Cardiac fibroblast (primary cell): ENCODE results near the gene PKLR.
"Not testable (repeated sequence)": the region's sequence is repeated elsewhere in the genome, so short reads cannot be mapped to it uniquely, and the experiment has no call there.

Source experiments
- DNase-seq, 2 donors: peaks; one replicate each; pipeline versions ENCODE4 v3.0.0 to v3.0.0-alpha.2; 2010; ENCODE audit warnings: low read depth in 2 of 2
- H3K4me3 ChIP-seq, 2 donors: replicated peaks in 1 of 2; 1 replicate in 1 of 2; 2 replicates in 1 of 2; pipeline ENCODE4 v1.5.1; 2011; ENCODE audit warnings: low read depth in 2 of 2, low read length in 2 of 2, mild to moderate bottlenecking in 2 of 2, moderate library complexity in 1 of 2
- CTCF ChIP-seq: IDR thresholded peaks from one replicate; pipeline ENCODE4 v1.5.1; 2011; ENCODE audit warnings: low read depth, mild to moderate bottlenecking, low read length, inconsistent platforms

The PKLR gene

GRCh38 chr1:155253208-155253607 is 48.0 kb downstream of the PKLR start:
- peak overlapping the region in 1 of 2 donors; percentile 81 for H3K4me3 ChIP-seq
- TF ChIP-seq CTCF, result no peak
- DNase-seq, result no peak

GRCh38 chr1:155251566-155251965 is 49.7 kb downstream of the PKLR start:
- H3K4me3 ChIP-seq, result no peak overlapping the region
- DNase-seq, result no peak
- TF ChIP-seq CTCF, result no peak

GRCh38 chr1:155250633-155251449 is 50.4 kb downstream of the PKLR start:
- peak; percentile 98 for TF ChIP-seq CTCF
- DNase-seq, result peak; percentile 93 to 94
- H3K4me3 ChIP-seq, result peak overlapping the region in 1 of 2 donors; percentile 10

GRCh38 chr1:155250246-155250632 is 51.0 kb downstream of the PKLR start:
- DNase-seq, result no peak
- H3K4me3 ChIP-seq, result no peak overlapping the region
- TF ChIP-seq CTCF, result no peak

- no peak for DNase-seq
- no peak for TF ChIP-seq CTCF
- H3K4me3 ChIP-seq, result no peak overlapping the region
These were observed 53.3 kb downstream of the PKLR start for GRCh38 chr1:155247667-155248553.

GRCh38 chr1:155246796-155247195 is 54.4 kb downstream of the PKLR start:
- not testable (repeated sequence) for H3K4me3 ChIP-seq, DNase-seq

GRCh38 chr1:155245163-155245524 is 56.1 kb downstream of the PKLR start:
- TF ChIP-seq CTCF, result no peak
- no peak for DNase-seq

More at GRCh38 chr1:155245163-155245524, 56.1 kb downstream of the PKLR start:
- peak overlapping the region; percentile 32 to 71 for H3K4me3 ChIP-seq
